ENCODE measurements around the gene CROCC2.

The CROCC2 gene

DNA sequence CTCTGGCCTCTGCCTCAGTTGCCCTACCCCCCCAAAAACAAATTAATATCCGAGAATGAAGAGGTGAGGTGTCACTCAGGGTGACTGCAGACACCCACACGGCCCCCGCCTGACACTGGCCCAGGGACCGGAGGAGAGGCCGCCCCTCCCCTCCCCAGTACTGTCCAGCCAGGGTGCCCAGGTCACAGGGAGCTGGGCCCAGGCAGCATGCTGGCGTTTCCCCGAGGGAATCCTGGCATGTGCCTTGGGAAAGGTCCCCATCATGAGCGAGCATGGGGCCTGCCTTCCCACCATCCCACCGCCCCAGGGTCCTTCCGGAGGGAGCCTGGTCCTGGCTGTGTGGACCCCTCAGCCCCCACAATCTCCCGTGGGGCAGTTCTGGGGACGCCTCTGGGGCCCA, 13.2 kb upstream of the CROCC2 start:
- DNase-seq = no peak

DNA sequence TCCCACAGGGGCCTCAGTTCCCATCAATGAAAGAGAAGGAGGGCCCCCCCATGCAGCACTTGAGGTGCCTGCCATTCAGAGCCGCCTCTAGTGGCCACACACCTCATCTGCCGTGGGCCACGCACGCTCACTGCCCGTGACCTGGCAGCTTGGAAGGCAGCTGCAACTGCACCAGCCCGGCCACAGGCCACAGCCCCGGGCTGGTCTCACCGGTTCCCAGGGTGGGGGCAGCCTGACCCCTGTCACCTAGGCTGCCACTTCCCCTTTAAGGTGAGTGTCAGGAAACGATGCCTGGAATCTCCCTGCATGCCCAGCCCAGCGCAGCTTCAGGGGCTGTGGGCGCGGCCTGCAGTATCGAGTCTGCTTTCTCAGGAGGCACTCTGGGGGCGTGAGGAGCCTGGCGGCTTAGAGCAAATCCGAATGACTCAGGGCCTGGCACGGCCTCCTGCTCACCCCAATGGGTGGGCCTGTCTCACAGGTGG, 12.7 kb upstream of the CROCC2 start:
- DNase-seq = no peak

DNA sequence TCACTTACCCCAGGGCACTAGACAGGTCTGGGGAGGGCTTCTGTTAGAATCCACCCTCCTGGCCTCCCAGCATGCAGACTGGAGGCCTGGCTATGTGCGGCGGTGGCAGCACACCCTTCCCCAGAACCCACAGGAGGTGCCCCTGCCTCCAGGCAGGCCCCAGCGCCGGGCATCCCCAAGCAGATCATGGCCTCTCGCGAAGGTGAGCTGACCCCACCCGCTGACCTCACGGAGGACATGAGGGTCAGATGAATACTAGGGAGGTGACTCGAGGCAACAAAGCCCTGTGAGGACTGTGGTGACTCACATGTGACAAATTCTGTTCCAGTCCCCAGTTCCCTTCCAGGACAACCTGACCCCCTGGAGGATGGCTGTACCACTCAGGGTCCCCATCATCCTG, 12.1 kb upstream of the CROCC2 start:
- no peak for DNase-seq

DNA sequence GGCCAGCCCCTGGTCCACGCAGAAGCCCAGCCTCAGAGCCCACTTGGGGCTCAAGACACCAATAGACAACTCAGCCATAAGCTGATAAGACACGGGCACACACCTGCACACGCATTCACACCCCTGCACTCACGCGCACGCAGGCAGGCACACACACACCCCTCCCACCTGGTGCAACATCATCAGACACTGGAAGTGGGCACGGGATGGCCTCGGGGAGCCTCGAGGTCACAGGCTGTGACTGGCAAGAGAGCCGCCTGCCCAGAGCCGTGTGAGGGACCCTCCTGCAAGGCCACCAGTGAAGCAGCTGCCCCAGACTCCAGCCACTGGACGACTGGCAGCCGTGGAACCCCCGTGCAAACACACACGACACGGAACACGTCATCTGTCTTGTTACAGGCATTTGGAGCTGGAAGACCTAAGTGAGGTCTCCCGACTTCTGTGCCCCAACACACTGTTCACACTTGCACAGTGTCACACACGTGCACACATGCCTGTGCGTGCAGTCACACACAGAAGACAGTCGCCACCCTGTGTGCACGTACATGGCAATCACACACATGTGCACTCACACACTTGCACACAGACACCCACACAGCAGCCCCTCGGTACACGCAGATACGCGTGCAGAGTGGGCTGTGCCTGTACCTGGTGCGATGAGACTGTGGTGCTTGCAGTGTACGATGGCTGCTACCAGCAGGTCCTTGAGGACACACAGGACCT, 11.1 kb upstream of the CROCC2 start:
- DNase-seq = no peak

DNA sequence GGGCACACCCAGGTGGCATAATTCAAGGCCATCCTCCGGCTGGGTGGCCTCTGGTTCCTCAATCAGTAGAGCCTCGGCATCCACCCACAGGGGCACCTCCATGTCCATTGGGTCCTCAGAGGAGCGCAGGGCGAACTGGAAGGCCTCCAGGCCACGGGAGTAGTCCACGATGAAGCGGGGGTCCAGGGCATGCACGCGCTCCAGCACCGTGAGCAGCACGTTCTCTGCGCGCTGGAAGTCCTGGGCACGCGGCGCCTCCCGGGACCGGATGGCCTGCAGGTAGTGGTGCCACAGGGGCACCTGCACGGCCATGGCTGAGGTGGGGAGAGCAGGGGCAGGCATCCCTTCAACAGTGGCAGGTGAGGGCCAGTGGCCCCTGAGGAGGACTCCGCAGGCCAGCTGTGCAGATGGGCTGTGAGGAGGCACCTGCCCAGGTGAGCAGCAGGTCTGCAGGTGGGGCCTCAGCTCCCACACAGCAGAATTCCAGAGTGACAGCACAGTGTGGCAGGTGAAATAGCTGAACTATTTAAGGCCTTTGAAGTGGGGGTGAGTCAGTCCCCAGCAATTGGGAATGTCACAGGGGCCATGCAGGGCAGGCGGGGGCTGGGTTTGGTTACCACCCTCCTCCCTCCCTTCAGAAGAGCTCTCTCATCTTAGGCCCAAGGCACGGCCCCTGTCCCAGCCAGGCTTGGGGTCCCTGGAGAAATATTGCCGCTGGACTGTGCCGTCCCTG, 10.3 kb upstream of the CROCC2 start, which contains the start of gene MAB21L4:
TSS of gene MAB21L4 (minus strand) at position 501 of the 733 bp plus-strand sequence. CDS start at position 342, 159 bp downstream.
- DNase-seq = no peak

DNA sequence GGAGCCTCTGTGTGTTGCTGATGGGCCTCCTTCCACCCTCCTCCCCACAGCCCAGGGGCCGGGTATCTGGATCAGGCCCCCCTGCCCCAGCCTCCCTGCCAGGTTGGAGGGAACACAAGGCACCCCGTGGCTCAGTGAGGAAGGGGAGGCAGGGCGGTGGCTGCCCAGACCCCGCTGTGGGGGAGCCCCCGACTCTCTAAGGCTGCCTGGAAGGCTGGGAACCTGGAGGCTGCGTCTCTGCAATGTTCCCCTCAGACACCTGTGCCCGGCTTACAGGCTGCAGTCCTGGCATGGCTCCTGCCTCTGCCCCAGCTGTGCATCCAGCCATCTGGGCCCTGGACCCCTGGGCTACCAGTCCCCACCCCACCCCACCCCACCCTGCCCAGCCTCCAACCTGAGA, 9.7 kb upstream of the CROCC2 start:
- no peak for DNase-seq

DNA sequence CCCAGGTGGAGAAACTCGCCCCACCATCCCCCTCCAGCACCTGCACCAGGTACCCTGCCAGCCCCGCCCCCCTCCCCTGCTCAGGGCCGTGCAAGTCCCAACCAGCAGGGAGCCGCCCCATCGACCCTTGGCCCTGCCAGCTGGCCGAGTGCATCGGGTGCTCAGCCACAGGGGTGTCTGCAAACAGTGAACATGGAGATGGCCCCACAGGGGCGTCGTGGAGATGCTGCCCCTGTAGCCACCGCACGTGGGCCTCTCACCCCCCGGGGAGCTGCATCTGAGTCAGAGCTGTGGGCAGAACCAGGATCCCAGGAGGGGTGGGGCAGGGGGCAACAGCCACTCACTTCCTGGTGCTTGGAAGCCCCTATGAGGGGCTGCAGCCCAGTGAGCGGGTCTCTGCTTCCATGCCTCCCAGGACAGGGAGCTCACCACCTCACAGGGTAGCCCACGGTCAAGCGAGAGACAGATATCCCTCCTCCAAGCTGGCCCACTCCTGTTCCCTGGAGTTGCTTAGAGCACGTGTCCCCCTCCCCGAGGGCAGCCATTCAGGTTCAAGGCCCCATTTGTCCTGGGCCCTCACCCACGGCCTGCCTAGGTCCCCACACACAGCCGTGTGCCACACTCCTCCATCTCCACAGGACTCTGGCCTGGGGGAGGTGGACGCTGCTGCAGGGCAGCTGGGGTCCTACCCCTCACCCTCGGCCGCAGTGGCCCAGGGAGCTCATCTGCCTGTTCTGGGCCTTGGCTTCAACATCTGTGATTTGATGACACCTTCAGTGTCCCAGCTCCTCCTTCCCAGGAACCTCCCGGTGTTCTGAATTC, 9.1 kb upstream of the CROCC2 start:
- no peak for DNase-seq

DNA sequence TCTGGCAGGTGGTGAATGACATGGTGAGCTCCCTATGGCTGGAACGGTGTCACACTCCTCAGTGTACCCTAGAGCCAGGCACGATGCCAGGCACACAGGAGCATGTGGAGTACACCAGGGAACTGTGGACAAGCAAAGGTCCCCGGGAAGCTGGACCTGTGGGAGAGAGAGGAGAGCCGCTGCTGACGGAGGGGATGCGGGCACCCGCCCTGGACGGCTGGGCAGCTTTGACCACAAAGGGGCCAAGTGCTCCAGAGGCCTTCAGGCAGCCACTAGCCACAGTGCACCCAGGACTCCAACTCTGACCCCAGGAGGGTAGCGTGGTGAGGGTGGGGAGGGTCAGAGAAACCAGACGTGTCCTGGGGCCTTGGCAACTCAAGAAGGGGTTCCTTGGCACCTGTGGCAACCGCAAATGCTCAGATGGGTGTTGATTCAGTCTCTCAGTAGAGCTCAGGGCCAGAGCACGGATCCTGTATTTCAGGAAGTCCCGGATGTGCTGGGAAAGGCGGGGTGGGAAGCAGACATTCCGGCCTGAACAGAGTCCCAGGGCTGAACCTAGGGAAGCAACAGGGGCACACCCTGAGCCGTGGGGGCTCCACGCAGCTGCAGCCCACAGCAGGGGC, 7.9 kb upstream of the CROCC2 start:
- no peak for DNase-seq

DNA sequence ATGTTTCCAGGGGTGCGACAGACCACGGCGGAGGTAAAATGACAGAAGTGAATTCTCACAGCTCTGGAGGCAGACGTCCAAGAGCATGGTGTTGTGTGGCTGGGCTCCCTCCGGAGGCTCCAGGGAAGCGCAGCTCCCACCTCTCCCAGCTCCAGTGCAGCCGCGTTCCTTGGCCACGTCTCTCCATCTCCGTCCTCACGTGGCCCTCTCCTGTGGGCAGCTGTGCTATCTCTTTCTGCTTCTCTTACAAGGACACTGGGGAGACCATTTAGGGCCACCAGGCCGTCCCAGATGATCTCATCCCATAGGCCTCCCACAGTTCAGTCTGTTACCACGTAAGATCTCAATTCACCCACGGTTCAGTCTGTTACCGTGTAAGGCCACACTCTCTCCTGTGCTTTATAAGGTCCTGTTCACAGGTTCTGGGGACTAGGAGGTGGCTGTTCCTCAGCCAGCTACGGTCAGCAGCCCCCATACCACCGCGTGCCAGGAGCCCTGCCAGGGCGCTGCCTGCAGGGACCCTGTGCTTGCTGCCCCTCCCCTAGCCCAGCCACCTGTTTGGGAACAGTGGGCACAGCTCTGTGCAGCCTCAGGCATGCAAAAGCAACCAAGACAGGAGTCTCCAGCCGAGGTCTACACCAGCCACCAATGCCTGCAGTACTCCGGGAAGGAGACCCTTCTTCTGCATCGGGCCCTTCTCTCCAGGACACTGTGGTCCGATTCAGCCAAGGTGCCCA, 7.2 kb upstream of the CROCC2 start:
- DNase-seq = no peak

DNA sequence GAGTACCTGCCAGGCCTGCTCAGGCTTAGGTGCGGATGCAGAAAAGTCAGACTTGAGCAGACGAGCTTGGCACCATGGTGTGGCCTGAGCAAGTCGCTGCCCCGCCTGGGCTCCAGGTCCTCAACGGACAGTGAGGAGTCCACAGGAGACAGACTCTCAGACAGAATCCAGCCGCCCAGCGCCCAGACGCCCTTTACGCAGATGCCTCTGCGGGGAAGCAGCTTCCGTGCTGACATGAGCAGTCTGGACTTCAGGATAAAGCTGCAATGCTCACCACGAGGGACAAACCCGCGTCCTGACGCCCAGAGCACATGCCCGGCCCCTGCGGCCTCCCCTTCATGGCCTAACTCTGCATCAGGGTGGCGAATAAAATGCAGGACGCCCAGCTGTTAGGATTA, 6.7 kb upstream of the CROCC2 start:
- DNase-seq = no peak

DNA sequence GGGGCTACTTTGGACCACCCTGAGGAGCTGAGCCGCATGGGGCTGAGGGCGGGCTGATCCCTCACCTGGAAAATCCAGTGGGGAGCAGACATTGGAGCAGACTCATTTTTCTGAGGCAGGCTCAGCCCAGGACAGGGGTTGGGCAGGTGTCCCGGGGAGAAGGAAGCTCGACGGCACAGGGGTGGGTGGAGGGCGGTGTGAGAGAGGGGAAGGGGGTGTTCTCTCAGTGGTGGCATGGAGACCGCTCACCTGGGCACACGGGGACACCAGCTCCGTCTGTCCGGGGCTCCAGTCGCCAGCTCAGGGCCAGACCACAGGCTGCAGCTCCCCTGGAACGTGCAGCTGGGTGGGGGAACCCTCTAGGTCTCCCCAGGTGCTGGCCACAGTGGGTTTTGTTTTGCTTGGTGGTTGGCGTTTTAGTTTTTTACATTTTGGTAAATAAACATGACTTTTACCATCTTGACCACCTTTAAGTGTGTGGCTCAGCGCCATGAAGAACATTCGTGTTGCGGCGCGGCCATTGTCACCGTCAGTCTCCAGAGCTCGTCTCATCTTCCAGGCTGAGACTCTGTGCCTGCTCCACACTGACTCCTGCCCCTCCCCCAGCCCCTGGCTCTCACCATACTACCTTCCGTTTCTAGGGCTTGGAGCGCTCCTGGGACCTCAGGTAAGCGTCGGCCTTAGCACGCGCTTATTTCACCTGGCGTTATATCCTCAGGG, 5.8 kb upstream of the CROCC2 start:
- no peak for DNase-seq

DNA sequence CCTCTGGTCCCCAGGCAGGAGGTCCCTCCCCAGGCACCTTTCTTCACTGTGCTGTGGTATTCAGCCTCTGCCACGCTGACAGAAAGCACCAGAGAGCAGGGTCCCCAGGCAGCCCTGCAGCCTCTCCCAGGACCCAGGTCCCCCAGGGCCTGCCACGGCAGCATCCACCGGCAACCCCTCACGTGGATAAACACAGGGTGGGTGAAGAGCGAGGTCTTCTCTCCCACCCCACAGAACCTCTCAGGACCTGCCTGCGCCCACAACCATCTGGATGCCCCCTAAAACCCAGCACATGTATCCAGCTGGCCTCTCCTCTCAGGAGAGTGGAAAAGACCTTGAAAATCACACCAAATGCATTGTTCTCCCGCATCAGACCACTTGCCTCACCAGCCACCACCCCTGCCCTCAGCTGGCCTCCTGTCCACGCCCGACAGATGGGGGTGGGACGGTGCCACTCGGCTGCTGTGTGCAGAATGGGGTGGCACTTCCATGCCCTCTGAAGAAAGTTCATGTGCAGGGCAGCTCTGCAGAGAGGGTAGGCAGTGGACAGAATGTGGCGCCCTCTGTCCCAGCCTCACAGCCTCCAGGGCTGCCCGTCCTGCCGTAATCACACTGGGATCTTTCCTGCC, 4.0 kb upstream of the CROCC2 start:
- no peak for DNase-seq

DNA sequence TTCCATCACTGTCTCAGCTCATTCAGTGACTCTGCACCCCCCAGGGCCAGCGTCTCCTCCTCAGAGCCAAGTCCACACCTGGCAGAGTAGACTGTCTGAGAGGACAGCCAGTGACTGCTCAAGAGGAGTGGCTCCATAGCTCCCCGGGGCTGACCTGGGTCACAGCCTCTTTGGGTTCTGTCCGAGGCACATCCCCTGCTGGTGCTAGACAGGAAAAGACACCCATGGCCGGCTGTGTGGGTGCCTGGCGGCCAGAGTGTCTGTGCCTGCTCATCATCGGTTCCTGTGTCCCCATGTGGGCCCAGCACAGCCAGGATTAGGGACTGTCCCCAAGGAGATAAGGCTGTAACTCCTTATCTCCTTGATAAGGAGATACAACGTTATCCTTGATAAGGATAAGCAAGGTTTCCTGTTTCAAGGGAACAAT, 3.5 kb upstream of the CROCC2 start:
- no peak for DNase-seq

DNA sequence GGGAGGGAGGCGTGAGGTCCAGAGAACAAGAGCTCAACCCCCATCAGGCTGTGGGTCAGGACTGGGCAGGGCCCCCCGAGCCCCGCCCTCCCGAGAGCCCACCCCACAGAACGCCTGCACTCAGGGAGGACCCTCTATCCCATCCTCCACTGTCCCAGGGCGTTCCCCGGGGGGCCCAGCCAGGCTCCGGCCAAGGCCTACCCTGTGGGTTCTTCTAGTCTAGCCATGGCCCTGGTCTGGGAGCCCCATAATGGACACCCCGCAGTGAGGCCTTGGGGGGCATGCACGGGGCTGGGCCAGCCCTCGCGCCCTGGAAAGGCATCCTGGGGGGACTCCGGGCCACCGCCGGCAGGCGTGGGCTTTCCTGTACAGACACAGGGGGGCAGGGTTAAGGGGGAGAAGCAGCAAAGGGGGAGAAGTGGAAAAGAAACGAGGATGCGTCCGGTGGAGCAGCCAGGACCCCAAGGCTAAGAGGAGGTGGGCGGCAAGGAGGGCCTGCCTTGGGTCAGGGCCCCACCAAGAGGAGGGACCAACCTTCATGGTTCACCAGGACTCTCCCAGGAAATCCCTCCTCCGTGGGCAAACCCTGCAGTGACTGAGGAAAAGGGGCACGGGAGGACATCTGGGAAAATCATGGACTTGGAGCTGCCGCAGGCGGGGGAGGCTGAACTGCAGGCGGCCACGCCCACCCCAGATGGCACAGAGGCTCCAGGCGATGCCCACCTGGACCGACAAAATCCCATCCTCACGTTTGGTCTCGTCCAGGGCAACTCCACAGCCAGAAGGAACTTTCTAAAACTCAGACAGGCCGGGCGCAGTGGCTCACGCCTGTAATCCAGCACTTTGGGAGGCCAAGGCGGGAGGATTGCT, 2.7 kb upstream of the CROCC2 start:
- no peak for DNase-seq

DNA sequence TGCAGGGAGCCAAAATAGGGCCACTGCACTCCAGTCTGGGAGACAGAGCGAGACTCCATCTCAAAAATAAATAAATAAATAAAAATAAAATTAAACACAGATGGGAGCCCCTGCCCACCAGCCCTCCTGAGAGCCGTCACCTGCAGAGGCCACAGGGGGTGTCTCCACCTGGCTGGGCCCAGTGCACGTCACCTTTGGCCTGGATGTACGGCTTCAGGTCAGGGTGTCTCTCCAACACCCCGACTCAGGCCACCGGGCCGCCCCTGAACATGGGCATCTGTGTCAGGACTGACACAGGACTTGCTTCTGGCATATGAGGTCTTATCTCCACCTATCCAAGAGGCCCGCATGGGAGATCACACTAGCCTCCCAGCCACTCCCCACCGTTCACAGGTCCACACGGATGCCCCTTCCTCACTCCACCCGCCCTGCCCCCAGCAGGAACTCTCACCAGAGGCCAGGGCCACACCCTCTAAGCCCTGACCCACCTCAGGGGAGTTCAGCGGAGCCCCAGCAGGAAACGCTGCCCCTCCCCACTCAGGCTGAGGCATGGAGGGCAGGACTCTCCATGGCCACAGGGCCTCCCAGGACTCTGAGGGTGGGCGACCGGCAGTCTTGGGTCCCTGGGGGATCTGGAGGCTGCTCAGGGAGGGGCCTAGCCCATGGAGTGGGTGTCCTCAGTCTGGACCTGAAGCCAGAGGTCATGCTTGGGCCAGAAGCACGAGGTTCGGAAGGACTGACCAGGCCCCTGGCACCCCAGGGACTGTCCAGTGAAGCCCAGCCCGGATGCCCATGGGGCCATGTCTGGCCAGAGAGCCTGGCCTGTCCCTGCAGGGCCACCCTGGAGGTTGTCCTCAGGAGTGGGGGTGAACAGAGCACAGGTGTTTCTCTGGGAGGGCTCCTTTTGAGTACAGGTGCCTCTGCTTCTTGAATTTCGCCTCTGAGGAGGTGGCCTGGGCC, 1.6 kb upstream of the CROCC2 start:
- no peak for DNase-seq

DNA sequence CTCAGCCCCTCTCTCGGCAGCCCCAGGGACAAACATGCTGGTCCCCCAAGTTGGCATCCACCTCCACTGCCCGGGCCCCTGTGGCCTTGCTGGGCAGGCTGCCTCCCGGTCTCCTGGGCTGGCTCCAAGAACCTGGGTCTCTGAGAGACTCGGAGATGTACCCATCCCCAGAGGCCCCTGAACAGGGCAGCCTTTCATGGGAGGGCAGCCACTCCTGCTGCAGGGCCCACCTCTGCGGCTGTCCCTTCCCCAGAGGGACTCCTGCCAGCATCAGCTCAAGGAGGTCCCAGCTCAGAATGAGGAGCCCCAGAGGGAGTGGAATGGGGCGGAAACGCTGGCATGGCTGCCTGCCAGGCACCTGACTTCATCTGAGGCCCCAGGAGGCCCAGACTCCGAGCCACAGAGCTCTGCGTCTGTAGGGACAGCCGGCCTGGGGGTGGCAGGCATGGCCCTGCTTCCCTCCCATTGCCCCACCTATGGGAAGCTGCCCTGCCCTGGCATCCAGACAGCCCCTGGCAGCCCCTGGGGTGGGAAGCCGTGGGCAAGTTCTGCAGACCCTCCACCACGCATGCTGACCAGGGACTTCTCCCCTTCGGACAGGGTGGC, 857 bp upstream of the CROCC2 start:
- DNase-seq = no peak

DNA sequence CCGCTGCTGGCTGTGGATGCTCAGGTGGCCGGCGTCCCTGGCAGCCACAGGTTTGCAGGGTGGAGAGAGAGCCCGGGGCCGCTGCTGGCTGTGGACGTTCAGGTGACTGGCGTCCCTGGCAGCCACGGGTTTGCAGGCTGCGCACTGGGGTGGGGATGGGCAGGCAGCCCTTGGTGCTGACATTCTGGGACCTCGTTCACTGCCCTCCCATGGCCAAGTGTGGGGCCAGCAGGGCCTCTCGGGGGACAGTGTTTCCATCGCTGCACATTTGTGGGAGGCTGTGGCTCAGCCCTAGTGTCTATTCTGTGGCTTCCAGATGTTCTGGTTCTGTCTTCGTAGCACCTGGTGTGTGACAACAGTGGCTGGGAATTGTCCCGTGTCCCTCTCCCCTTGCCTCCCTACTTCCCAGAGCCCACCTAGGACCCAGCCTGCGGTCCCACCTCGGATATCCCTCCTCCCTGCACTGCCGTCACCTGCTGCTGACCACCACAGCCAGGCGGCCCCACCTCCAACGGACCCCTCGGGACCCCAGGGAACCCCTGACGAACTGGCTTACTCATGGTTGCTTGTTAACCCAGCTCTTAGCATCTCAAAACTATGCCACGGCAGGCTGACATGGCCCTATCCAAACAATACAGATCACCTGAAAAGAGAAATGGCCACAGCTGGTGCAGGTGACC, 915 bp downstream of the CROCC2 start:
- DNase-seq = no peak
